ENCODE measurements around the gene GGCX.
"Not testable (repeated sequence)": the region's sequence is repeated elsewhere in the genome, so short reads cannot be mapped to it uniquely, and the experiment has no call there.

GGCX gene

GRCh38 chr2:85561280-85562212 lies at the start of gene GGCX:
Gene GGCX (minus strand): TSS chr2:85561493. CDS start chr2:85561428, 65 bp downstream.
- peak; percentile 52 for DNase-seq (ENCODE audit: low read depth)
- H3K4me3 ChIP-seq (ENCODE audit: control insufficient read depth, low read depth, low read length), result peak within 1 kb of the TSS; percentile 87
- TF ChIP-seq CTCF (IDR thresholded peaks at IDR 0.05; ENCODE audit: control insufficient read depth, insufficient read depth, low read depth, low read length, missing control alignments), result no peak

DNA sequence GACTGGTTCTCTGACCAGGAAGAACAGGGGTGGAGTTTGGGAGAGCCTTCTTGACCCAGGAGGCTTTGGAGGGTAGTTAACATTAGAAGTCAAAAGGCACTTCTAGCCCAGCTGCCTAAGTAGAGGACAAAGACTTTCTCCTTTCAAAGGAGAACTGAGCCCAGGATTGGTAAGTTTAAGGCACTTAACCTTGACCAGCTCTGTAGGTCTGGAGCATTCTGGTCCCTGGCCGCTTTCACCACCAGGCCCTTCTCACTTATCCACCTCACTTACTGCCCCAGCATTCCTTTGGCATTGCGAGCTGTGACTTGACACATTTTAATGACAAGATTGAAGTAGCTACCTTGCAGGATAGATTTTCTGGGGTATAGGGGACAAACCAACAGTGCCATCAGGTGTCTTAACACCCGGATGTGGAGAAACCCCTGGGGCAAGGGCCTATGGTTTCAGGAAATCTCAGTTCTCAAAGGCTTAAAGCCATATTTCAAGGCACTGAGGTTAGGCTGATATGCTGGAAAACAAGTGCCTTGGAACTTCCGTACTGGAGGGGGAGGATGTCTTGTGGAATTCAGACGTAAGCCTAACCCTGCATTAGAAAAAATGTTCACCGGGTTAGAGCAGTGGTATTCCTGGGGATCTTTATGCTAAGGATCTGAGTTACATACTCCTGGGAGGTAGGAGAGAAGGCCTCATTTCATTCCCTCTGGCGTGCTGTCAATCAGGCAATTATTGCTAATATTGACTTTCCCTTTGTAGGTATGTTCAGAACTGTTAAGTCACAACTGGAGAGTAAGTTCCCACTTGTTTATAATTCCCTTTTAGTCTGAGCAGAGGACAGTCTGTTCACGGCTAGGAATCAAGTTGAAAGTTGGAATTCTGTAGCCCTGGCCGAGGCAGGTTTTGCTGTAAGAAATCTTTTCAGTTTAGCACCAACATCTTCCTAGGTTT lies 46.2 kb upstream of the GGCX start:
- H3K4me3 ChIP-seq (ENCODE audit: control insufficient read depth, low read depth, low read length), result no peak overlapping the region
- no peak for TF ChIP-seq CTCF (IDR thresholded peaks at IDR 0.05; ENCODE audit: control insufficient read depth, insufficient read depth, low read depth, low read length, missing control alignments)
- DNase-seq (ENCODE audit: low read depth), result no peak

- H3K4me3 ChIP-seq (ENCODE audit: control insufficient read depth, low read depth, low read length), result no peak overlapping the region
- no peak for TF ChIP-seq CTCF (IDR thresholded peaks at IDR 0.05; ENCODE audit: control insufficient read depth, insufficient read depth, low read depth, low read length, missing control alignments)
- no peak for DNase-seq (ENCODE audit: low read depth)
These were observed 44.8 kb upstream of the GGCX start for GRCh38 chr2:85606116-85606455.

GRCh38 chr2:85605406-85606115 lies 44.3 kb upstream of the GGCX start:
- no peak for TF ChIP-seq CTCF (IDR thresholded peaks at IDR 0.05; ENCODE audit: control insufficient read depth, insufficient read depth, low read depth, low read length, missing control alignments)
- H3K4me3 ChIP-seq (ENCODE audit: control insufficient read depth, low read depth, low read length), result no peak overlapping the region
- no peak for DNase-seq (ENCODE audit: low read depth)

DNA sequence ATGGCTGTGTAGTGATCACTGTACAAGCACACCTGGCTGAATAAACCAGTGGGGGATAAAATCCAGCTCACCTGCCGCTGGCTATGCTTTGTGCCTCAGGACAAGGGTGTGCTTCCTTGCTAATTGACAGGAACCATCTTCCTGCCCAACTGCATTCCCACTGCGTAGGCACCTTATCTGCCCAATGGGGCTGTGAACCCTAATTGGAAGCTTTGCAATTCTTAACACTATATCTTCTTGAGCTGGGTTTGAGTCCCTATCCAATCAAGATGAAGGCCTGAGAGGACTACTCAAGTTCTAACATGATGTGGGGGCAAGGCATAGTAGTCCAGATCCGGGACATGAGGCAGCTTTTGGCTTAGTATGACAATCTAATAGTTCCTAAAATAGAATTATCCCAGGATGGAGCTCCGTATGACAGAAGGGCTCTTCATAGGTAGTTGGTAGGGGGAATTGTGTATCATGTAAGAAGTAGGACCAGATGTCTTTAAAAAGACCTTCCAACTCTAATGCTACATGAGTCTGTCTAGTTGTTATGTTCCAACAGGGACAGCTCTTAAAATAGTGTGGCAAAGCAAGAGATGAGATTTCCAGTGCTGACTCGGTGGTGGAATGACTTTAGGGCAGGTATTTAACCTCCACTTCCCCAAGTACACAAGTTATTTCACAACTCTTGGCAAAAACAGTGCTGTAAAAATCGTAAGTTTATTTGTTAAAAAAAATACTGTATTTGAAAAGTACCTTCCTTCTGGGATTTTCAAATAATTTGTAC lies 43.5 kb upstream of the GGCX start:
- H3K4me3 ChIP-seq (ENCODE audit: control insufficient read depth, low read depth, low read length), result no peak overlapping the region
- no peak for DNase-seq (ENCODE audit: low read depth)
- no peak for TF ChIP-seq CTCF (IDR thresholded peaks at IDR 0.05; ENCODE audit: control insufficient read depth, insufficient read depth, low read depth, low read length, missing control alignments)

DNA sequence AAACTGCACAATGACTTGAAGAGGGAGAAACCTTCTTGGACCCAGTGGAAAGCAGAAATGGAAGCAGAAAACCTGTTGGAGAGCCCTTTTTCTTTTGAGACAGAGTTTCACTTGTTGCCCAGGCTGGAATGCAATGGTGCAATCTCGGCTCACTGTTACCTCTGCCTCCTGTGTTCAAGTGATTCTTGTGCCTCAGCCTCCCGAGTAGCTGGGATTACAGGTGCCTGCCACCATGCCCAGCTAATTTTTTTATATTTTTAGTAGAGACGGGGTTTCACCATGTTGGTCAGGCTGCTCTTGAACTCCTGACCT lies 42.8 kb upstream of the GGCX start:
- H3K4me3 ChIP-seq (ENCODE audit: control insufficient read depth, low read depth, low read length); DNase-seq (ENCODE audit: low read depth): not testable (repeated sequence)

Data from AG09309 (cell line).